GM18517 (cell line): ENCODE measurements around the gene KRT17.

ENCODE experiments used
- ATAC-seq: cut with Tn5 transposase; IDR thresholded peaks from one replicate; pipeline ENCODE4 v1.9.1; 2021; ENCODE audit warnings: mild to moderate bottlenecking, moderate library complexity; ENCODE audit not compliant: unreplicated experiment

Gene KRT17

GRCh38 chr17:41624208-41625101, at the start of gene KRT17:
Gene KRT17 (minus strand): TSS chr17:41624575. CDS start chr17:41624509, 66 bp downstream.
- ATAC-seq = no peak

DNA sequence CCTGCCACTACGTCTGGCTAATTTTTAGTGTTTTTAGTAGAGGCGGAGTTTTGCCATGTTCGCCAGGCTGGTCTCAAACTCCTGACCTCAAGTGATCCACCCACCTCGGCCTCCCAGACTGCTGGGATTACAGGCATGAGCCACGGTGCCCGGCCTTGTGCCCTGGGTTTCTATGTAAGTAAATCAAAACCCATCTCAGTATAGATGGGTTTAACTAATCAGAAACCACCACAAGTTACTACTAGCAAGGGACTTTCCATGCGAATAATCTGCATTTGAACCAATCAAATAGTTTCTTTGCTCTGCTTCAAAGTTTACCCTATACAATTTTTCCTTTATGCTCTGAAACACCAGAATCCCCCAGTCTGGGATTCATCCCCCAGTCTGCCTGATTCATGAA, 47.8 kb upstream of the KRT17 start:
- no peak for ATAC-seq

DNA sequence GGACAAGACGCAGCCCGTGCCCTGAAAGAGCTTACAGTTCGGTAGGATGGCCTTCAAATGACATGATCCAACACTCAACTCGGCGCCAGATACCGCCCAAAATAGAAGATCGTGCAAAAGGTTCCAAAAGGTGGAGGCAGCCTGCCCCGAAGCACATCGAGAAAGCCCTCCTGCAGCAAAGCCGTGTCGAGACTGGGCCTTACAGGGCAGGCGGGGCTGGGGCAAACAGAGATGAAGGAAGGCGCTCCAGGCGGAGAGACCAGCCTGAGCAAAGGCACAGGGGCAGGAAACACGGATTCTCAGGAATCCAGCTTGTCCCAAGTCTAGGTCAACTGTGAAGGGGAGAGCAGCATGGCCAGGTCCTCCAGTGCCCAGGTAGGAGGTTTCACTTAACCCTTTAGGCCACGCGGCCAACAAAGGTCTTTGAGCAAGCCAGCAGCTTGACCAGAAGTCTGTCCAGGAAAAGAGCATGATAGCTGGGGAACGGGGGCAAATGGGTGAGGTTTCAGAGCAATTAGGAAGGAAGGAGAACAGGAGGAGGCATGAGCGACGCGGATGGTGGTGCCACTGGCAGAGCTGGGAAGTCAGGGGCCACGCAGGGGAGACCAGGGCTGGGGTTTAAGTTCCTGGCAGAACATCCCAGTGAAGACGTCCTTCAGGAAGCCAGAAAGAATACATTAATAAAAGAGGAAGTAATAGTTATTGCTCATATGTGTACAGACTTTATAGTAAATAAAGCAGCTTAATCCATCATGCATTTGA, 43.1 kb upstream of the KRT17 start:
- no peak for ATAC-seq

DNA sequence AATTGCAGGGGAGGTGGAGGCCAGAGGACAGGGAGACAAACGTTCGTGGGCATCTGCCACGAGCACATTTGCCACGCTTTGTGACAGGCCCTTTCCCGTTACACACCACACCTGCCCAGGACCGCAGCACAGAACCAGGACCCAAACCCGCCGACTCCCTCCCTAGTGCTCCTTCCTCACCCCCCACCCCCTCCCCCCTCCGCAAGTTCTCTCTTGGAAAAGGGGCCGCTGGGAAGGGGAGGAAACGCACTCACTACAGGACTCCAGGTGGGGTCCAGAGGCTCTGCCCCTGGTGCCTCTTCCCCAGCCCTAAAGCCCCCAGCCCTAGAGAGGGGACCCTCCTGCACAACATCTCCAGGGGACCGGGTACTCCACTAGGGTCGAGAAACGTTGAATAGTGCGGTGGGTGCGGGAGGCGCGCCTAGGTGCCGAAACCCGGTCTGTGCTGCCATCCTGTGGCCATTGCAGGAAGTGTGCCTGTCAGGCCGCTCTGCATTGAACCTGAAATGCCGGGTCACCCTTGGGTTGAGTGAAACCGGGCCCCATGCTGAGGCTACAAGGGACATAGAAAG, 42.4 kb upstream of the KRT17 start:
- ATAC-seq = peak; percentile 48

- peak; percentile 47 for ATAC-seq
These were observed 41.9 kb upstream of the KRT17 start for GRCh38 chr17:41666237-41666641.

- ATAC-seq = peak; percentile 58
These were observed 41.3 kb upstream of the KRT17 start for GRCh38 chr17:41665566-41666236.

DNA sequence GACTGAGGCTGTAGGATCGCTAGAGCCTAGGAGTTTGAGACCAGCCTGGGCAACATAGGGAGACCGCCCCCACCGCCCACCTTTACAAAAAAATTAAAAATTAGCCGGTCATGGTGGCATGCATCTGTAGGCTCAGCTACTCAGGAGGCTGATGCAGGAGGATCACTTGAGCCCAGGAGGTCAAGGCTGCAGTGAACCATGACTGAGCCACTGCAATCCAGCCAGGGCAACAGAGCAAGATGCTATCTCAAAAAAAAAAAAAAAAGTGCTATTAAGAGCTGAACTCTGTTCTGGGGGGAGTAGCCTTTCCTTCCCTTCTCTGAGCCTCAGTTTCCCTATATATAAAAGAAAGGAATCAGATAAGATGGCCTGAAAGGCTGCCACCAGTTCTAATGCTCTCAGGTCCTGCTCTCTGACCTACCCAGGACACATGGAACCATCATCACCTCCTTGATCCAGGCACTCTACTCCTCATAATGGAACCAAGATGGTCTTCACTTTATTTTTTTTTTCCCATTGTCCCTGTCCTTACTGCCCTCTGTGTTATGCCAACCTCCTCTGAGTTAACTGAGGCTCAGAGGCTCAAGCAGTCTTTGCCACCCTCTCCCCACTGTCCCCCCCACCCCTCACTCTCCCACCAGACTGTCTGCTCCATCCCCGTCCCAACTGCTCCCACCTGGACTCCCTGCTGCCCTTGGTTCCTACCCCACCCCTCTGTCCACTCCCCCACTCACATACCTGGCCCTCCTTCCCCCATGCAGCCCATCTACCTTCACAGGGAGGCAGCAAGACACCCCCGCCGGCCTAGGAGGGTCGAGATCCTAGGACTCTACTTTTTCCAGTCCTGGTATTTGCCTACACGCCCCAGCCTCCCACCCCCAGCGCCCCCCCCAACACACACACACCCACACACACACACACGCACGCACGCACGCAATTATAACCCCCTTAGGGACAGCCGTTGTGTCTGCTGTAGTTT, 40.5 kb upstream of the KRT17 start:
- ATAC-seq = no peak

DNA sequence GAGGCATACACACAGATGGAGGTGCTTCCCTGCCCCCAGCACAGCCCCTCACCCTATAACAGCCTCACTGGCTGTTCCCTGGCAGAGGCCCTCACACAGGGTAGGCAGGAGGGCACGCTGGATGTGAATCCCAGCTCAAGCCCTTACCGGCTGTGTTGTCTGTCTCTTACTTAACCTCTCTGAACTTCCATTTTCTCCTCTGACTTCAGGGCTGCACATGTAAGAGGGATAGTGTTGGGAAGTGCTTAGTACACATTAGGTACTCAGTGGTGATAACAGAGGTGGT, 39.7 kb upstream of the KRT17 start:
- no peak for ATAC-seq

DNA sequence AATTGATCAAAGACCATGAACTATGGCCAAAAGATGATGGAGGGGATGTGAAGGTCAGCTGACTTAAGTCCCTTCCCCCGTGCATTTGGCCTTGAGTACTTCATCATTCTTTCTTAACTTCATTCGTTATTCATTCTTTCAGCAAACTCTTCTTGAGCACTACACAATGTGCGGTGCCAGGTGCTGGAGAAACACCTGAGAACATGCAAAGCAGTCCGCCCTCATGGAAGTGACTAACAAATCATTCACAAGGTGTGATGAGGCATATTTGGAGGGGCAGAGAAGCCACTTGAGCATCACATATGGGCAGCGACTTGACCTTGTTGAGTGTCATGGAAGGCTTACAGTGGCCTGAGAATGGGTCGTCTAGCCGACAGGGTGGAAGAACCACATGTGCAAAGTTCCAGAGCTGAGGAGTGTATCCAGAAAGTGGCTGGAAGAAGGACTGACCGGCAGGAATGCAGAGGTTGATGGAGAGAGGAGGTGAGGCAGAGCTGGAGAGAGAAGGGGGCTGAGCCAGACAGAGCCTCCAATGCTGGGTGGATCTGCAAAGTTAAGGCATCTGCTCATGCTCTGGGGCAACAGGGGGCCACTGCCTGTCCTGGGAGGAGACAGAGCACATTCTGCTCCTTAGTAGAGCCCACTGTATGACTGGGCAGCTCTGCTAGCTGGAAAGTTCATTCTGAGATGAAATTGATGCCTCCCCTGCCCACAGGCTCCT, 39.2 kb upstream of the KRT17 start:
- ATAC-seq = no peak

GRCh38 chr17:41660221-41660711, 35.9 kb upstream of the KRT17 start:
- no peak for ATAC-seq

DNA sequence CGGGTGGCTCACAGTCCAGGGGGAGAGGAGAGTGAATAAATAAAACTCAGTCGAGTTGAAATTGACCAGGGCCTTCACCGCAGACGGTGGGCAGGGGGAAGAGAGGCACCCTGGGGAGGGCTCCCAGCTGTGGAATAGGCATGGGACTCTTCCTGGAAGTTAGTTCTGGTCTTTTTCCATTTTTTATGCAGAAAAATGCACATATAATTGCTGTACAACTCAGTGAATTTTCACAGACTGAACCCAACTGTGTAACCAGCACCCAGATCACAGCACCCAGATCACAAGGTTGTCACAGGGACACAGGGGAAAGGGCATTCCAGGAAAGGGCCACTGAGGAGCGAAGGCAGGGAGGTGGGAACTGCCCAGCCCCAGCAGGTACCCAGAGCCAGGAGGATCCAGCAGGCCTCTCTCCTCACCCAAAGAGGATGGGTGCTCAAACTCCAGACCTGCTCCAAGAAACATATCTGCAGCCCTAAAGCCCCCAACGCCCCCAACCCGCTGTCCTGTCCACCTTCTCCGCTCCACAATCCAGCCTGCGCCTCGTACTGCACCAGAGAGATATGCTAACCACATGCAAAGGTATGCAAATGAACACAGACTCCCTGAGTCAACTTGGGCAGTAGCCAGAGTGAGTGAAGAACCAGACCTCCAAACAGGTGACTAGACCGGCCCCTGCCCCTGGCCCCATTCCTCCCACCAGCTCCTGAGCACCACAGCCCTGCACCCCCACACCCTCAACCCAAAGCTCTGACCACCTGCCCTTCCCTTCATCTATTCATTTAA, 35.2 kb upstream of the KRT17 start:
- ATAC-seq = no peak

- ATAC-seq = no peak
These were observed 34.5 kb upstream of the KRT17 start for GRCh38 chr17:41658846-41659245.

DNA sequence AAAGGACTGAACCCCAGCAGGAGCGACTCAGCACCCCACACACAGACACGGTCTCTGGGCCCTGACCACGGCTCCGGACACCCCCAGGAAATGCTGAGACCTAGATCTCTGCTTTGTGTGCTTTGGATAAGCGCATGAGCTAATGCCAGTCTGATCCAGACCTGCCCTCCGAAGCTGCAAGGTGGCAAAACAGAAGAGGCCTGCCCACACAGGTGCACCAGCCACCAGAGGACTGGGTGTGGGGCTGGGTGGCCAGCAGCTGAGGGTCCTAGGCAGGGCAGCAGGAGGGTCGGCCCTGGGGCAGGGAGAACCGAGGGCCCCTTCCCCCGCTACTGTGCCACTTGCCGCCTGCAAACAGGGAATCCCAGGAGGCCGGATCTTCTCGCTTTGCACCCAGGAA, 33.6 kb upstream of the KRT17 start:
- ATAC-seq = no peak

GRCh38 chr17:41657176-41657754, 32.9 kb upstream of the KRT17 start:
- ATAC-seq = no peak

- no peak for ATAC-seq
These were observed 32.1 kb upstream of the KRT17 start for GRCh38 chr17:41656249-41657023.

DNA sequence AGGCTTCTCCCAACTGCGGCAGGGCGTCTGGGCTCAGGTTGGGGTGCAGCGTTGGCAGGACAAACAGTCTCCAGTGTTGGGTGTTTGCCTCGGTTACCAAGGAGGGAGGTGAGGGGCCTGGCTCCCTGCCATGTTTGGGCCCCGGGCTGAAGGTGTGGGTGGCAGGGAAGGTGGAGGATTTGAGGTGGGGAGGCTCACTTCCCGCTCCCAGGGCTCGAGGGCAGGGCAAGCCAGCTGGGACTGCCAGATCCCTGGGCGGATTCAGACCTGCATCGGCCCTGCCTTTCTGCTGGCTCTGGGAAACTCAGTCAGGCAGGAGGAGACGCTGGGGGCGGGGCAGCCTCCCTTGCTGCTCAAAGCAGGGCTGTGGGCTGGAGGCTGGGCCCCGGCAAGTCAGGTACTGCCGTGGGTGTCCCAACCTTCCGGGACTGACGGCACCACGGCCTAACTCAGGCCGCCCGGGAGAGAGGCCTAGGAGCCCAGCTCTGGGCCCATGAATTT, 31.3 kb upstream of the KRT17 start:
- ATAC-seq = no peak
